Measurements from ENCODE around the gene MBD5.
"Not testable (repeated sequence)": the region's sequence is repeated elsewhere in the genome, so short reads cannot be mapped to it uniquely, and the experiment has no call there.

The MBD5 gene
- 2.5 to 32.6 (median 9.9) reads per million in 18 experiments for total RNA-seq

DNA sequence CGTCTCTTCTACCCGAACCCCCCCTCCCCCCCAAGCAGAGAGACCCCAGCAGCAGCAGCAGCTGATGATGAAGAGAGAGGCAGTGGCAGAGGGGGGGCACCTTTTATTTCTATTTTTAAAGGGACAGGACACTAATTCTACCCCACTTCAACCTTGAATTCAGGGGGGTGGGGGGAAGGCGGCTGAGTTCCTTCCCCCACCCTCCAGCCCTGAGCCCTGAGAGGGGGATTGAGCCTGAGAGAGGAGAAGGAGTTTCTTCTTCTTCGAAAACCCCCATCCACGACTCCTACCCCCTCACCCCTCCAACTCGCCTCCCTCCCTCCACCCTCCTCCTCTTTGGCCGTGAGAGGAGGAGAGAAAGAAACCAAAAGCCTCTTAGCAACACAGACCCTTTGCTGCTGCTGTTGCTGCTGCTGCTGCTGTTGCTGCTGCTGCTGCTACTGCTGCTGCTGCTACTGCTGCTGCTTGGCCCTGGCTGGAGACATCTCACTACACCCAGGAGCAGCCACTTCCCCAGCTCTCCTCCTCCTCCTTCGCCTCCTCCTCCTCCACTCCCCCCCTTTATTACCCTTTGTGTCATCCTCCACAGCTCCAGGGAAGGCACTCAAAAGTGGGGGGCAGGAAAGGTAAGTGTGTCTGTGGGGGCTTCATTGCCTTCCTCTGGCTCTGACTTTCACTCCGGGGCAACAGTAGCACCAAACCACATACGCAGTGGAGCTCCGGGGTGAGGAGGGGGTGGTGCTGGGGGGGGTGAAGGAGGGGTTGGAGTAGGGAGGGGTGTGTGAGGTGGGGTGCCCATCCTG, at the start of gene MBD5:
Gene MBD5 (plus strand): TSS at position 33 of the 803 bp plus-strand sequence.
- DNase-seq, result peak; percentile 14 to 38

DNA sequence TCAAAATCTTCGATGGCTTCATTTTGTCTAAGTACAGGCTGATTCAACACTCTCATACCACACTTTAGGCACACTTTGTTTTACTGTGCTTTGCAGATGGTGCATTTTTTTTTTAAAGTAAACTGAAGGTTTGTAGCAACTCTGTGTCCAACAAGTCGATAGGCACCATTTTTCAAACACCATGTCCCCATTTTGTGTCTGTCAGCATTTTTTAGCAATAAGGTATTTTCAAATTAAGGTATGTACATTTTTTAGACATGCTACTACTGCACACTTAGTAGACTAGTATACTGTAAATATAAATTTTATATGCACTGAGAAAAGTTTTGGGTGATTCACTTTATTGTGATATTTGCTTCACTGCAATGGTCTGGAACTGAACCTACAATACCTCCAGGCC, 44.8 kb upstream of the MBD5 start:
- no peak for DNase-seq

DNA sequence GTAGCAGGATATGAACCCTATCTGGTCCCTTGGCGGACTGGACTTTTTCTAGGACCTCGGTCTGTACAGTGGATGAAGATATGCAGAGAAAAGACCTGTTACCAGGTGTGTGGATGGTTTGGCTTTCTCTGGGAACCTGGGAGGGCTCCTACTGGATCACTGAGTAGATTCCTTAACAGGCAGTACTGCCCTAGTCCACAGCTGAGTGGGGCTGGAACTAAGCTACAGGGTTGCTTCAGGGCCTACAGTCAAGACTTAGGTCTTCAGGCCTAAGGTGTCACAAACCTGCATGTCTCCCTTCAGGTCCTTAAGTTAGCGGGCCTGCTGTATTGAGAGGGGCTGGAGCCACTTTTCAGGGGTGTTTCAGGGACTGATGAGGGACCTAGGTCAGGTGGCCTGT, 43.2 kb upstream of the MBD5 start:
- no peak for DNase-seq

DNA sequence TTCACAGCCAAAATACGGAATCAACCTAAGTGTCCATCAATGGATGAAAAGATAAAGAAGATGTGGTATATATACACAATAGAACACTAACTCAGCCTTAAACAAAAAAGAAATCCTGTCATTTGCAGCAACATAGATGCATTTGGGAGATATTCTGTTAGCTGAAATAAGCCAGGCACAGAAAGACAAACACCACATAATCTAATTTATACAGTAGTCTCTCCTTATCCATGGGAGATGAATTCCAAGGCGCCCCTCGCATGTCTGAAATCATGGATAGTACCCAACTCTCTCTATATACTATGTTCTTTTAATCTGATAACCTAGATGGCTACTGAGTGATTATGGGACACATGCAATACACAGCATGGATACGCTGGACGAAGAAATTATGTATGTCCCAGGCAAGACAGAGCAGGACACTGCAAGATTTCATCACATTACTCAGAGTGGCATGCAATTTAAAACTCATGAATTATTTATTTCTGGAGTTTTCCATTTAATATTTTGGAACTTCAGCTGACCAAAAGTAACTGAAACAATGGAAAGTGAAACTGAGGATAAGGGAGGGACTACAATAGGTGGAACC, 39.9 kb upstream of the MBD5 start:
- DNase-seq, result no peak

DNA sequence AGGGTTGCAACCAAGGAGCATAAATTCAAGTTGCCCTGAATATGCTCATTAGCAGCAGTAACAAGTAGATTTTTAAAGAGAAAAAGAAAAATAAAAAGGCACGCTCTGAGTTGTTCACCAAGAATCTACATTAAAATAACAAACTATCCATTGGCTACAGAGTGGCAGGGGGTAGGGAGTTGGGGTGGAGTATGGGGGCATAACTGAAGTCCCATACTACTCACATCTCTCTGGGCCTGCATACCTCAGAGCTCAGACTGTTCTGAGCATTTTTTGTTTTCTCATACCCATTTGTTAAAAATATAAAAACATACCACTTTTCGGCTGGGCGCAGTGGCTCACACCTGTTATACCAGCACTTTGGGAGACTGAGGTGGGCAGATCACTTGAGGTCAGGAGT, 31.8 kb upstream of the MBD5 start:
- no peak for DNase-seq

DNA sequence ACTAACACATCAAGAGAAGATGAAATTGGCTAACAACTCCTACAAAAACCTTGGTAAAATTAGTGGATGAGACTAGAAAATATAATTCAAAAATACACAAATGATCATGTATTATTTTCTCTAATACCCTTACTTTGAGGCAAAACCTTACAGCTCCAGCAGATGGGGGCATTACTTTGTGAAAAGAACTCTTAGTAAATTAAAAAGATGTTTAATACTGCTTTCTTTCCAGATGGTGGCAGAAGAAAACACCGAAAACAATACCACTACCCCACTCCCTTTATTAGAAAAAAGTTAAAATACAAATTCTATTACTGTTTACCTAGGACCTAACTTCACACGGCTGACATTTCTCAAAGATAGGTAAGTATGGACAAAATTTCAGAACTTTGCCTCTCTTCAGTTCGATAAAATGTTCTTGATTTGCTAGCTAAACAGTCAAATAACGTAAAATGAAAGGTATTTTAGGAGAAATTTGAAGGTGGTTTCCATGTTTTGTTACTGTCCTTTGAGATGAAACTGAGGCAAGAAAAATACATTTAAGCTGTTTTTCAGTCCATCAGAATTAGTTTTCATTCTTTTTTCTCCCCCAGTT, 31.0 kb upstream of the MBD5 start:
- peak; percentile 24 to 36 for DNase-seq

DNA sequence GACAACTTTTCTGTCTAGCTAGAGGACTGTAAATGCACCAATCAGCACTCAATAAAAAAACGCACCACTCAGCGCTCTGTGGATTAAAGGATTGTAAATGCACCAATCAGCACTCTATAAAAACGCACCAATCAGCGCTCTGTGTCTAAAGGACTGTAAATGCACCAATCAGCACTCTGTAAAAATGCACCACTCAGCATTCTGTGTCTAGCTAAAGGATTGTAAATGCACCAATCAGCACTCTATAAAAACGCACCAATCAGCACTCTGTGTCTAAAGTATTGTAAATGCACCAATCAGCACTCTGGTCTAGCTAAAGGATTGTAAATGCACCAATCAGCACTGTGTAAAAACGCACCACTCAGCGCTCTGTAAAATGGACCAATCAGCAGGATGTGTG, 25.9 kb upstream of the MBD5 start:
- DNase-seq, result not testable (repeated sequence)

DNA sequence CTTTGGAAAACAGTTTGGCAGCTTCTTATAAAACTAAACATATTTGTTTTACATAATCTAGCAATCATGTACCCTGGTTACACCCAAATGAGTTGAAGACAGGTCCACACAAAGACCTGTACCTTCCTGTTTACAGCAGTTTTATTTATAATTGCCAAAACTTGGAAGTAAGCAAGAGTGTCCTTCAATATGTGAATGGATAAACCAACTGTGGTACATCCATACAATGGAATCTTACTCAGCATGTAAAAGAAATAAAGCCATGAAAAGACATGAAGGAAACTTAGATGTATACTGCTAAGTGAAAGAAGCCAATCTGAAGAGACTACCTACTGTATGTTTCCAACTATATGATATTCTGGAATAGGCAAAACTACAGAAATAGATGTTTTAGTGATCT, 24.1 kb upstream of the MBD5 start:
- no peak for DNase-seq

DNA sequence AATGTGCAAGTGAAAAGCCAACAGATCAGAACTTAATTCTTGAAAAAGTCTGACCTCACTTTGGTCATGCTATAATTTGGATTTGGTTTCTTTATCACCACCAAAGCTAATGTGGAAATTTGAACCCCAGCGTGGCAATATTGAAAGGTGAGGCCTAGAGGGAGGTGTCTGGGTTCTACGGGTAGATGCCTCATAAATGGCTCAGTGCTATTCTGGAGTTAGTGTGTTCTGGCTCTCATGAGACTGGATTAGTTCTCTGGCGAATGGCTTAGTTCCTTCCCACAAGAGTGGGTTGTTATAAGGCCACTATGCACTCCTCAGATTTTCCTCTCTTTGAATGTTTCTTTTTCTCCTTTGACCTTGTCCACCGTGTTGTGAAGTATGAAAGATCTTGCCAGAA, 22.7 kb upstream of the MBD5 start:
- no peak for DNase-seq

DNA sequence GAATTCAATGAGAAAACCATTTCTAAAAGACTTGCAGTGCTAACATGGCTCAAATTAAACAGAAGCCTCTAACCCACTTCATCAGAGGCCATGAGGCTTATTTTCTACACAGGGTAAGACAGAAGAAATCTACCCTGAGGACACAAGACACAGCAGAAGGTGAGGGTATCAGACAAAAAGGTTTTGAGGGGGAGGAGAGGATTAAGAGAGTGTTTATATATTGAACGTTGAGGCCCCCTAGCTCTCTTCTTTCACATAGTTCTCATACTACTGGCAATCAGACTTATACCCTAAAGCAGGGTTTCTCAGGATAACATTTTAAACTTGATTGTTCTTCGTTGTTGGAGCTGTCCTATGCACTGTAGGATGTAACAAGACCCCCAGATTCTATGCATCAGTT, 21.8 kb upstream of the MBD5 start:
- no peak for DNase-seq

DNA sequence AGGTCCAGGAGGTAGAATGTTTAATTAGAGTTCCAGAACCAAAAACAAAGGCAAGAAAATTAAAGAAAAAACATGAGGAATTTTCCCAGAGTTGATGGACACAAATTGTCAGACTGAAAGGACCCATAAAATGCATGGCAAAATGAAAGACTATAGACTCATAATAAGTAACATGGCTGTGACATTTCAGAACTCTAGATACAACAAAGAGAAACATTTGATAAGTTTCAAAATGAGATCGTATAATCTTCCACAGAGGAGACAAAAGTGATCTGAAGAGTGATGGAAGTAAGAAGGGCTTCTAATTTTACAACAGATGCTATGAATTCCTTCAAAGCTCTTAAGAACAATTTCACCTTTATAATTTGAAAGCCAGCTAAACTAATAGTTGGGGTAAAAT, 20.8 kb upstream of the MBD5 start:
- no peak for DNase-seq

DNA sequence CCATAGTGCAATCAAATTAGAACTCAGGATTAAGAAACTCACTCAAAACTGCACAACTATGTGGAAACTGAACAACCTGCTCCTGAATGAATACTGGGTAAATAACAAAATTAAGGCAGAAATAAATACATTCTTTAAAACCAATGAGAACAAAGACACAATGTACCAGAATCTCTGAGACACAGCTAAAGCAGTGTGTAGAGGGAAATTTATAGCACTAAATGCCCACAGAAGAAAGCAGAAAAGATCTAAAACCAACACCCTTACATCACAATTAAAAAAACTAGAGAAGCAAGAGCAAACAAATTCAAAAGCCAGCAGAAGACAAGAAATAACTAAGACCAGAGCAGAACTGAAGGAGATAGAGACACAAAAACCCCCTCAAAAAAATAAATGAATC, 18.5 kb upstream of the MBD5 start:
- not testable (repeated sequence) for DNase-seq

DNA sequence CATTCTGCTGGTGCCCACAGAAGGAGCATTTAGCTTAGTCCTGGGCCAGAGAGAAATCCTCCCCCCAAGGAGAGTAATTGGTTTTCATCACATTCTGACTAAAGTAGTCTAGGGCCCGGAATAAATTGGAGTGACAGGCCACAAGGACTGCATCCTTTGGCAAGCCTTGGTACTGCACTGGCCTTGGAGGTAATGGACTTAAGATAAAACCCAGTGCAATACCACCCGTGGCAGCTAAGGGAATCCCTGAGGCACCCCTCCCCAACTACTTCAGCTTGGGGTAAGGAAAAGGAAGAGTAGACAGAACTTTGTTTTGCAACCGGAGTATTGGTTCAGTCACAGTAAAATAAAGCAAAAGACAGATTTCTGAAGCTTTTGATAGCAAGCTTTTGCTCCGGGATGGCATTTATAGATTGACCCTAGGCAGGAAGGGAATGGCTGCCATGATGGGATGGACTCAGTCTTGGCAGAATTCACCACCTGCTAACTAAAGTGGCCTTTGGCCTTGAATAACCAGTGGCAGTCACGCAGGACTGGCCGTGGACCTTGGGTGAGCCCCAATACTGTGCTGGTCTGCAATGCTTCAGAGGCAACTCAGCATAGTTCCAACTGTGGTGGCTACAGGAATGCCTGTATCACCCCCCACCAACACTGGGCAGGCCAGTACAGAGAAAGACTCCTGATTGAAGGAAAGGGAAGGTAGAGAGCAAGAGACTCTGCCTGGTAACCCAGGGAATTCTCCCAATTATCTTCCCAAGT, 14.5 kb upstream of the MBD5 start:
- no peak for DNase-seq

DNA sequence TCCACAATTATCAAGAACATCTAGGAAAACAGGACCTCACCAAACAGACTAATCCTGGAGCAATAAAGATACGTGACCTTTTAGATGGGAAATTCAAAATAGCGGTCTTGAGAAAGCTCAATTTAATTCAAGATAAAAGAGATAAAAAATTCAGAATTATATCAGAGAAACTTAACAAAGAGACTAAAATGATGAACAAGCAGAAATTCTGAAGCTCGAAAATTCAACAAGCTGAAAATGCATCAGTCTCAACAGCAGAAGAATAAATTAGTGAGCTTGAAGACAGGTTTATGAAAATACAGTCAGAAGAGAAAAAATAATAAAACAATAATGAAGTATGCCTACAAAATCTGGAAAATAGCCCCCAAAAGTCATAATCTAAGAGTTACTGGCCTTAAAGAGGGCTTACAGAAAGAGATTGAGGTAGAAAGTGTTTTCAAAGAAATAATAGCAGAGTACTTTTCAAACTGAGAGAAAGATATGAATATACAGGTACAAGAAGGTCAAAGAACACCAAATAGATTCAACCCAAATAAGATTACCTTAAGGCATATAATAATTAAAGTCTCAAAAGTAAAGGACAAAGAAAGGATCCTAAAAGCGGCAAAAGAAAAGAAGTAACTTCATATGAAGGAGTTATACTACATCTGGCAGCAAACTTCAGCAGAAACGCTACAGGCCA, 13.5 kb upstream of the MBD5 start:
- no peak for DNase-seq

DNA sequence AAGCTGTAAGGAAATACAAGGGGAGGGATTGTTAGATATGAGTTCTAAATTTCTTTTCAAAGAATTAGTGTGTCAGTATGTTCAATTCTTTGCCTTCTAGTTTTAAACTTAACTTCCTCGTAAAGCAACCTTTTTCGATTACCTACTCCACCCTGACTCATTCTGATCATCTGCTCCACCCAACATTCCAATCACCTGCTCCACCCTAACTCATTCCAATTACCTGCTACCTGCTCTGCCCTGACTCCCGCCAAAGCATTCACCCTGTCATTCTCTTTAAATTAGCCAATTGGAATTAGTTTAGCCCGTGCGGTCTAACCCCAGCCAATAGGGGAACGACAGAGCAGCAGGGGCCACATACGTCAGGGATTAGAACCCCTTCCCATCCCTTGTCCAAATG, 12.5 kb upstream of the MBD5 start:
- not testable (repeated sequence) for DNase-seq

DNA sequence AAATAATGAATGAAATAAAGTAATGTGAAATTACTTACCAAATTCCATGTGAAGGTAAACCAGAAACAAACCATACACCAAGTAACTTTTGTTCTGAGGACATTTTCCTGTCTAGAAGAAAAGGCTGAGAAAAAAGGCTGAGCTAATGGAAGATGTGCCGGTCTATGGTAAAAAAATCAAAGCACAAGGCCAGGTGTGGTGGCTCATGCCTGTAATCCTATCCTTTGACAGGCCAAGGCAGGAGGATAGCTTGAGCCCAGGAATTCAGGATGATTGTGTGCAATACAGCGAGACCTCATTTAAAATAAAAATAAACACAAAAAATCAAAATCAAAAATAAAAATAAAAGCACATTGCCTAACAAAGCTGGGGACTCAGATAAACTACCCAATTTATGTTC, 7.0 kb upstream of the MBD5 start:
- no peak for DNase-seq

DNA sequence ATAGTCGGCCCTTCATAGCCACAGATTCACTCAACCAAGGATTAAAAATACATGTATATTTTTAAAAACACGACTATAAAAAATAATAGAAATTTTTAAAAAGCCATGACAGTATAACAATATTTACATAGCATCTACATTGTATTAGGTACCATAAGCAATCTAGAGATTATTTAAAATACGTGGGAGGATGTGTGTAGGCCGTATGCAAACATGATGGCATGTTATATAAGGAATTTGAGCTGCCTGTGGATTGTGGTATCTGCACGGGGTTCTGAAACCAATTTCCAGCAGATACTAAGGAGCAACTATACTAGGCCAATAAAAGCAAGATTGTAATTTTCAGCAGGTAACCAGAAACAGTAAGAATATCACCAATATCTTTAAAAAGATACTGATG, 6.3 kb upstream of the MBD5 start:
- no peak for DNase-seq

DNA sequence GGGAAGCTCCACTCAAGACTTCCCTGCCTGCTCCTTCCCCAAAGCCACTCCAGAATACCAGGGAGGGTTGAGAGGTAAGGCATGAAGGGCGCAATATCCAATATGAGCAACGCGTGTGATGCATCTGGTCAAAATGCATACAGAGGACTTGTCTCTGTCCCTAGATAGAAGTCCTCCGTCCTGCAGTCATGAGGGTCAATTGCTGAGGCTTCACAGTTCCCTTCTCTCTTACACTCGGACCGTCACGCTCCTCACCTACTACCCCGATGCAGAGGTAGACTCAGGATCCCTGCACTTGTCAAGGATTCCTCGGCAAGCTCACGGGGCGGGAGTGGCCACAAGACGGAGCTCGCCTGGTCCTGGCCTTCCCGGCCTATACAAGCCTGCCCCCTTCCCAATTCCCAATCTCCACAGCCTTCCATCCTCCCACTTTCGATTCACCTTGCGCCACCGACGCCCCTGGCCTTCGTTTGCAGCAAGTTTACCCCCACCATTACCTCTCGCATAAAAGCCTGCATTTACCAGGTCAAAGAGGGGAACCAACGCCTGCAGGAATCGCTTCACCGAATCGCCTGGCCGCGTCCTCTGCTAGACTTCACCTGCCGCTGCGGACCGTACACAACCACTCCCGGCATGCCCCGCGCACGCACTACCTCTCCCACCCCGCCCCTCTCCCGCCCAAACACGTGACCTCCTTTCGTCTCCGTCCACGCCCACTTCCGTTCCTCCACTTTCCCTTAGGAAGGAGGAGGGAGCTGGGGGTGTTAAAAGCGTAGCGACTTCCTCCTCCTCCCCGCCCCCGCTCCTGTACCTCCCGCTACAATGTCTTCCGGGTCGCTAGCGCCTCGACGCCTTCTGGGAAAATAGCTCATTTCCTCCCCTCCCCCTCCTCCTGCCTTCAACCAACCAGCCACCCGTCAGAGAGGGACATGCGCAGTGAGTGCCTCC, 506 bp upstream of the MBD5 start, which contains the start of gene ORC4:
Gene ORC4 (minus strand): TSS at position 627 of the 948 bp plus-strand sequence. CDS start 44,779 bp downstream, outside the sequence.
- DNase-seq, result peak; percentile 99

DNA sequence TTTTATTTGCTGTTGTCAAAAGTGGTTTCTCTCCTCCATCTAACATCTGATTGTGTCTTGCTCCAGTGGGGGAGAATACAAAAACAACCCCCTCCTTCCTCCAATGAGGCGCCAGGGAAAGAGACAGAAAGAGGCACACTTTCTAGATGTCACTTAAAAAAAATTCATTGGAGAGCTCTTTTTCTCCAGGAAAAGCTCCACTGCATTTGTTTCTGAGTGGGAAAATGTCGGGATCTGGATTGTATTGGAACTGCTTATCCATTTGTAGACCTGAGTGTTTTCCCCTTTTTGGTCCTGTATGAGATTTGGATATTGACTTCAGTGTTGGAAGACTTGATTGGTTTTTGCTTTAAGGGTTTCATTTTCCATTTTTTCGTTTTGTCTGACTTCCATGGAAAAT, 995 bp downstream of the MBD5 start:
- no peak for DNase-seq

DNA sequence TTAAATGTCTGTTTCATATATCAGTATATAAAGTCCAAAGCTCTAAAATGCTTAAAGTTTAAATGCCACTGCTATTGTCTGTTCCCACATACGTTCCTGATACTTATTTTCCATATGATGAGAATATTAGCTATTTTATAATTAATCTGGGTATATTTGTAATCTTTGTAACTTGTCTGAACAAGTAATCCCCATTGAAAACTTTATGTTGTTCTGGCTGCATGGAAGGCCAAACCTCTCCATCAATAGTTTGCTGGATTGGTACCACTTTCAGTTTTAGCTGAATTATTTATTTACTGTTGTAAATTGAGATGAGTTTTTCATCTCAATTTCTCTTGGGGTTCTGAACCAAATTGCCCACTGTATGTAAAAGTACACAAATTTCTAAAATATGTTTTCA, 1.5 kb downstream of the MBD5 start:
- DNase-seq, result no peak

DNA sequence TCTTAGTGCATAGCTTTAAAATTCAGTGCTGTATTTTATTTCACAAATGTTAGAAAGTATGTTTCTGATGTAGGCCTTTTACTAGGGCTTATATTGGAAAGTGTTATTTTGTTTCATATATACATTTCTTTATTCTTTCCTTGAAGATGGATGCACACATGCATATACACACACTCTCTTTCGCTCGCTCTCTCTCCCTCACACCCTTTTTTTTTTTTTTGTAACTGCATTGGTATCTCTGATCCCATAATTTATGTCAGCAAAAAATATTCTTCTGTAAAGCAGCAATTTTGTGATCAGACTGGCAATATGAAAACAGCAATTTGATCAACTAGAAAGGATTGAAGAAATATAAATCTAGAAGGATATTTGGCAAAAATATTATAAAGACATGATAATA, 2.0 kb downstream of the MBD5 start:
- DNase-seq, result no peak

All from inflammatory macrophage (primary cell).